Loucy (cell line): Measurements from ENCODE around the gene FTL.

Experiments used
- H2AFZ ChIP-seq: fragments of 200-600 bp; sonication (generic); 2 replicates; pipeline ENCODE4 v1.6.0; 2016; ENCODE audit warnings: antibody characterized with exemption, mild to moderate bottlenecking, low read length, moderate library complexity
- H3F3A ChIP-seq: fragments of 200-600 bp; 2 replicates; pipeline ENCODE4 v1.6.0; 2016; ENCODE audit warnings: antibody characterized with exemption, low read depth, mild to moderate bottlenecking
- H3K27me3 ChIP-seq: fragments of 200-600 bp; sonication (generic); 2 replicates; pipeline ENCODE4 v1.6.1; 2014; ENCODE audit warnings: low read length, mild to moderate bottlenecking; ENCODE audit not compliant: insufficient read depth, poor library complexity, severe bottlenecking
- H3K36me3 ChIP-seq: fragments of 200-600 bp; sonication (generic); 2 replicates; pipeline ENCODE4 v1.6.1; 2016; ENCODE audit warnings: low read length; ENCODE audit not compliant: insufficient read depth
- H3K4me1 ChIP-seq: fragments of 200-600 bp; sonication (generic); 2 replicates; pipeline ENCODE4 v1.5.1; 2014; ENCODE audit warnings: low read length, mild to moderate bottlenecking; ENCODE audit not compliant: insufficient read depth, poor library complexity, severe bottlenecking
- H3K4me2 ChIP-seq: fragments of 200-600 bp; sonication (generic); 2 replicates; pipeline ENCODE4 v1.6.0; 2014; ENCODE audit warnings: antibody characterized with exemption, low read length, low read depth, mild to moderate bottlenecking; ENCODE audit not compliant: poor library complexity, severe bottlenecking
- H3K4me3 ChIP-seq: fragments of 200-600 bp; sonication (generic); 2 replicates; pipeline ENCODE4 v1.5.1; 2014; ENCODE audit warnings: low read length, mild to moderate bottlenecking, mixed read lengths; ENCODE audit not compliant: poor library complexity, severe bottlenecking
- H3K79me2 ChIP-seq: fragments of 200-600 bp; sonication (generic); 2 replicates; pipeline ENCODE4 v1.6.1; 2014; ENCODE audit warnings: low read length; ENCODE audit not compliant: insufficient read depth
- H3K9ac ChIP-seq: fragments of 200-600 bp; sonication (generic); 2 replicates; pipeline ENCODE4 v1.6.0; 2014; ENCODE audit warnings: mild to moderate bottlenecking, low read depth, low read length, moderate library complexity; ENCODE audit not compliant: poor library complexity, severe bottlenecking
- H3K9me2 ChIP-seq: fragments of 200-600 bp; sonication (generic); replicated peaks from 2 replicates; pipeline ENCODE4 v1.6.1; 2016; ENCODE audit warnings: low read depth, low read length, mixed read lengths
- H3K9me3 ChIP-seq: fragments of 200-600 bp; sonication (generic); 2 replicates; pipeline ENCODE4 v1.6.1; 2014; ENCODE audit warnings: mild to moderate bottlenecking, antibody characterized with exemption, low read length, low read depth; ENCODE audit not compliant: insufficient read depth
- H4K20me1 ChIP-seq: fragments of 200-600 bp; sonication (generic); 2 replicates; pipeline ENCODE4 v1.6.0; 2014; ENCODE audit warnings: antibody characterized with exemption, low read length, mild to moderate bottlenecking; ENCODE audit not compliant: insufficient read depth, poor library complexity, severe bottlenecking
- CTCF ChIP-seq: fragments of 200-600 bp; sonication (generic); conservative IDR thresholded peaks from 2 replicates; pipeline ENCODE4 v1.5.1; 2014; ENCODE audit warnings: mild to moderate bottlenecking, antibody characterized with exemption, low read length
- EZH2phosphoT487 ChIP-seq: fragments of 200-600 bp; IDR thresholded peaks from 2 replicates; pipeline ENCODE4 v1.6.1; 2018; ENCODE audit warnings: antibody characterized with exemption, mild to moderate bottlenecking, moderate library complexity, borderline replicate concordance

FTL gene

GRCh38 chr19:48933382-48933932, 31.7 kb upstream of the FTL start, which contains the start of gene DHDH:
DHDH (plus strand) TSS chr19:48933699; CDS start chr19:48933722, 23 bp downstream.
- no peaks in the 10 kb centered on the region for H3K36me3 ChIP-seq

GRCh38 chr19:48934837-48935236, 30.3 kb upstream of the FTL start:
- Histone ChIP-seq H3K27me3 (no peaks in the 10 kb centered on the region), H3K4me1 (peaks cover 10% of the 10 kb centered on the region), H3K9me2 (no peaks in the 10 kb centered on the region), H3K36me3 (no peaks in the 10 kb centered on the region), H3K9me3 (no peaks in the 10 kb centered on the region), H3K9ac (no peak overlapping the region), H3K79me2 (no peaks in the 10 kb centered on the region), H3F3A (no peaks in the 10 kb centered on the region), H3K4me2 (no peak overlapping the region), H2AFZ (no peak overlapping the region), H3K4me3 (no peak overlapping the region), H4K20me1 (no peaks in the 10 kb centered on the region)
- no peak for TF ChIP-seq EZH2phosphoT487
- no peak for TF ChIP-seq CTCF

More at GRCh38 chr19:48933382-48933932, 31.7 kb upstream of the FTL start, which contains the start of gene DHDH:
- Histone ChIP-seq H3K79me2 (no peaks in the 10 kb centered on the region), H3K4me2 (peak within 1 kb of the TSS; percentile 82), H3K9me3 (no peaks in the 10 kb centered on the region), H3K27me3 (no peaks in the 10 kb centered on the region), H3K9ac (peak within 1 kb of the TSS; percentile 38), H3K4me1 (peaks cover 10% of the 10 kb centered on the region), H4K20me1 (no peaks in the 10 kb centered on the region), H3K9me2 (no peaks in the 10 kb centered on the region), H3K4me3 (peak within 1 kb of the TSS; percentile 71), H2AFZ (peak within 1 kb of the TSS; percentile 96), H3F3A (no peaks in the 10 kb centered on the region)
- TF ChIP-seq CTCF, result no peak
- TF ChIP-seq EZH2phosphoT487, result no peak

GRCh38 chr19:48935864-48936263, 29.2 kb upstream of the FTL start:
- TF ChIP-seq CTCF, result no peak
- TF ChIP-seq EZH2phosphoT487, result no peak
- Histone ChIP-seq H3F3A (no peaks in the 10 kb centered on the region), H3K9me3 (no peaks in the 10 kb centered on the region), H2AFZ (no peak overlapping the region), H4K20me1 (no peaks in the 10 kb centered on the region), H3K4me3 (no peak overlapping the region), H3K9ac (no peak overlapping the region), H3K79me2 (no peaks in the 10 kb centered on the region), H3K27me3 (no peaks in the 10 kb centered on the region), H3K9me2 (no peaks in the 10 kb centered on the region), H3K36me3 (no peaks in the 10 kb centered on the region), H3K4me2 (no peak overlapping the region), H3K4me1 (peaks cover 10% of the 10 kb centered on the region)
